Stimulated activated CD4-positive, alpha-beta T cell treated with anti-CD3 and anti-CD28 coated beads, Interleukin-4, amount 100 ng/mL, for 24 hours (primary cell): ENCODE results near the gene TMEM245.
"Not testable (repeated sequence)": the region's sequence is repeated elsewhere in the genome, so short reads cannot be mapped to it uniquely, and the experiment has no call there.

Experiments
- DNase-seq: peaks from one replicate; pipeline ENCODE4 v3.0.0-alpha.2; 2020

TMEM245 gene

DNA sequence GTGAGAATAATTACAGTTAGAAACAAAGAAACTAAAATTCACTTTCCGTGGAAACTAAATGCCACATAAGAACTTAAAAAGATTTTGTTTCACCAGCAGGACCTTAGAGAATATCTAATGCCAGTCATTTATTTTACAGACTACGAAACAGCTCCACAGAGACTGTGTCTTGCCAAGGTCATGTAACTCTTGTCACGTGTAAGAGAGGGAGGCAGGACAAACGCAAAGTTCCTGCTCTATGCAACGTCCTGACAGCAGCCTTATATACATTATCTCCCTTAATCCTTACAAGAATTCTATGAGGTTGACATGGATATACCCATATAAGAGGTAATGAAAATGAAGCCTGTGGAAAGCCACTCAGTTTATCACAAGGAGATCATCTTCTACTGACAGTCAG is 145.9 kb downstream of the TMEM245 start:
- DNase-seq = no peak

GRCh38 chr9:108972626-108973209 is 147.0 kb downstream of the TMEM245 start:
- no peak for DNase-seq

- DNase-seq = no peak
Observed at GRCh38 chr9:108972186-108972585, 147.6 kb downstream of the TMEM245 start.

DNA sequence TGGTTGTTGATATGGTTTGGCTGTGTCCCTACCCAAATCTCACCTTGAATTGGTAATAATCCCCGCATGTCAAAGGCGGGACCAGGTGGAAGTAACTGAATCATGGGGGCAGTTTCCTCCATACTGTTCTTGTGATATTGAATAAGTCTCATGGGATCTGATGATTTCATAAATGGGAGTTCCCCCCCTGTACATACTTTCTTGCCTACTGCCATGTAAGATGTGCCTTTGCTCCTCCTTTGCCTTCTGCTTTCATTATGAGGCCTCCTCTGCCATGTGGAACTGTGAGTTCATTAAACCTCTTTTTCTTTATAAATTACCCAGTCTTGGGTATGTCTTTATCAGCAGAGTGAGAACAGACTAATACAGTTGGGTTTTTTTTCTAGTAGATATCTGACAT is 148.4 kb downstream of the TMEM245 start:
- not testable (repeated sequence) for DNase-seq

DNA sequence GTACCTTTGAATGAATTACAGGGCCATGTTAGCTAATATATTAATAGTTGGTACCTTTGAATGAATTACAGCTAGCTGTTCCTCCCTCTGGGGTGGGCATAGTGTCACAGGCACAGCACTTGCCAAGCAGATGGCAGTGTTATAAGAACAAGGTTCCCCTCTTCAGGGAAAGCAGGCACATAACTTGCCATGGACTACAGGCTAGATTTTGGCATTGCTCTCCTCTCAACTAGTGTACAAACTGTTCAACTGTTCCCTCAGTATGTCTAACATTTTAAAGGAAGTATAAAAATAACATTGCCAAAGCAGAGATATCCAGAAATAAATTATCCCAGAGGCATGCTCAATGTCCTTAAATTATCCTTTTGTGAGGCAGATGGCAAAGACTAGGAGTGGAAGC is 151.8 kb downstream of the TMEM245 start:
- no peak for DNase-seq
